HG03135 (cell line): ENCODE results near the gene MMAA.
"Not testable (repeated sequence)": the region's sequence is repeated elsewhere in the genome, so short reads cannot be mapped to it uniquely, and the experiment has no call there.

Experiments used
- ATAC-seq: cut with Tn5 transposase; IDR thresholded peaks from one replicate; pipeline ENCODE4 v1.9.1; 2021; ENCODE audit warnings: mild to moderate bottlenecking, moderate library complexity; ENCODE audit not compliant: unreplicated experiment

The MMAA gene

DNA sequence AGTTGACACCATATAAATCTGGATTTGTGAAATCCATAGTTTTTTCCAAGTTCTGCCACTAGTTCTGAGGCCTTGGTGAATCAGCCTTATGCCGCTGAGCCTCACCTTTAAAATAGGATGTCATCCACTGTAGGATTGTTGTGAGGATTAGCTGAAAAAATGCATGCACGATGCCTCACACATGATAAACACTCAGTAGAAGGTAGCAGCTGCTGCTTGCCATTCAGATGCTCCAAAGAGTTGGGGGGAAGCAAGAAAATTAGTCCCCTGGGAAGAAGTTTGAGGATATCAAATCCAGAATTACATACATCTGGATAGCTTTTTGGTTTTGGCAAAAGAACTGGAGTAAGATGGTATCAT is 7.4 kb downstream of the MMAA start:
- no peak for ATAC-seq

DNA sequence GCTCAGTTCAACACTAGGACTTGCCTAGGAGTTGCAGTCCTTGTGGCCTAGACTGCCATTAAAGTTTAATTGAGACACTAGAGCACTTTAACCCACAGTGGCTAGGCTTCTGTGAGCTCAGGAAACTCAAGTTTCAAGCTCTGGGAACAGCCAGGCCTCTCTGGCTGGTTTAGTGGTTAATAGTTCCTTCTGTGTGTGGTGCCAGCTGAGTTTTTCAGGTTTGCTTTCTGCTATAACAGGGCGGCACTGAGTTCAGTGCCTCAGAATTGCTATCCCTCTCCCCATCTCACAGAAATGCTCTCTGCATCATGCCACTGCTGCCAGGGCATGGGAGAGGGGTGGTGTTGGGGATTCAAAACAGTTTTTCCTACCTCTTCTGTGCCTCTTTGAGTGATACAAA is 15.9 kb downstream of the MMAA start:
- no peak for ATAC-seq

DNA sequence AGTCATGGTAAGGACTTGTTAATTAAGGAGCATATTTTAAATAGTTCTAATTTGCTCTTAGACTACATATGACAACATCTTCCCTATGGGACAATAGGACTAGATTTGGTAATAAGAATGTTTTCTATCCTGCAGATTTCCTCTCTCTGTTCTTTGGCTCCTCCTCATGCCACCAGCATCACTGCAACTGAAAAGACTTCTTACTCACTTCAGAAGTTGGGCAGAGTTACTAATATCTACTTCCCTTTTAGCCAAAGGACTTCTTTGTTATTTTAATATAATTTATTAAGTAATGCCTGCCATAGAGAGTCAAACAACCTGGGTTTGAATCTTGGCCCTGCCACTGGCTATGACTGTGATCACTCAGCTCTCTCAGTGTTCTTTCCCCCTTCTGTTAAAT is 16.4 kb downstream of the MMAA start:
- no peak for ATAC-seq

DNA sequence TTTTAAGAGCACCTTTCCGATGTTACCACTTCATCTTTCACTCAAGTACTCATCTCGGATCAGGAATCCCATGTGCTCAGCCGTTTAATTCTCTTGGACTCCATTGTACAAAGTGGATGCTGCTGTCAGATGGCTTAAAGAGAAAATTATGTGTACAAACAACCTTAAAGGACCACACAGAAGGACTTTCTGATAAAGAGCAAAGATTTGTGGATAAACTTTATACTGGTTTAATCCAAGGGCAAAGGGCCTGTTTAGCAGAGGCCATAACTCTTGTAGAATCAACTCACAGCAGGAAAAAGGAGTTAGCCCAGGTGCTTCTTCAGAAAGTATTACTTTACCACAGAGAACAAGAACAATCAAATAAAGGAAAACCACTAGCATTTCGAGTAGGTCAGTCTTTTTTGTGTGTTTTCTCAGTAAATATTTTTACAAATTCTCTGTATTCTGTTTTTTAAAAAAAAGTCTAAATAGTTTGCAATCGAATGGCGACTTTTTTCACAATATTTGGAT is 20.1 kb downstream of the MMAA start:
- ATAC-seq, result no peak

DNA sequence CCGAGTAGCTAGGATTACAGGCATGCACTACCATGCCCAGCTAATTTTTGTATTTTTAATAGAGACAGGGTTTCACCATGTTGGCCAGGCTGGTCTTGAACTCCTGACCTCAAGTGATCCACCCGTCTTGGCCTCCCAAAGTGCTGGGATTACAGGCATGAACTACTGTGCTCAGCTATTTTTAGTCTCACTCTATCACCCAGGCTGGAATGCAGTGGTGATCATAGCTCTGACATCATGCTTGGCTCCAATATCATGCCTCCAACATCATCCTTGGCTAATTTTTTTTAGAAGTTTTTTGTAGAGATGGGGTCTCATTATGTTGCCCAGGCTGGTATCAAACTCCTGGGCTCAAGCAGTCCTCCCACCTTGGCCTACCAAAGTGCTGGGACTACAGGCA is 21.1 kb downstream of the MMAA start:
- ATAC-seq, result not testable (repeated sequence)

DNA sequence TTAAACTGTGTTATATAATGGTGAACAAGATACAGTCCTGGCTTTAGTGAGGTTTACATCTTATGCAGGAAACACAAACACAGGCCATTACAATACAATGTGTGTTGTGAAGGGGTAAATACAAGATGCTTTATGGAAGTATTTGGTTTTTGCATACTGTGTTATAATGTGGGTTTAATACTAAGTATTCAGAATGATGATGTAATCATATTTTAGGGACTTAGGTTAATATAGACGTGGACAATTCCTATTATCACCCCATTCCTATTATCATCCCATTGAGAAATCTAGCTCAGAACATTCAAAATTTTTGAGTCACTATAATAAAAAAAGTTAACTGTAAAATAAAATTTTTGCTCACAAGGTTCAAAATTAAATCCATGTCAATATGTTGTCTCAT is 24.1 kb downstream of the MMAA start:
- no peak for ATAC-seq

DNA sequence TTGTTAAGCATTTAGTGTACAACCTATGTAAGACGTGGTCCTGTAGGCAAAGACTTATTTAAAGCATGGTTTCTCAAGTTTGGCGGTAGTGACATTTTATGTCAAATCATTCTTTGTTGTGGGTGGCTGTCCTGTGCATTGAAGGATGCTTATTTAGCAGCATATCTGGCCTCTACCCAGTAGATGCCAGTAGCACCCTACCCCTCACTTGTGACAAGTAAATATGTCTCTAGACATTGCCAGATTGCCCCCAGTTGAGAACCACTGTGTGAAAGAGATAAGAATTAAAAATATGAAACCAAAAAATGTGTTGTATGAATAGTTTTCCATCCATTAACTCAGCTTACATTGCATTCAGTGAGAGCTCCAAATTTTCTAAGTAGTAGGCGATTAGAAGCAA is 25.5 kb downstream of the MMAA start:
- no peak for ATAC-seq

DNA sequence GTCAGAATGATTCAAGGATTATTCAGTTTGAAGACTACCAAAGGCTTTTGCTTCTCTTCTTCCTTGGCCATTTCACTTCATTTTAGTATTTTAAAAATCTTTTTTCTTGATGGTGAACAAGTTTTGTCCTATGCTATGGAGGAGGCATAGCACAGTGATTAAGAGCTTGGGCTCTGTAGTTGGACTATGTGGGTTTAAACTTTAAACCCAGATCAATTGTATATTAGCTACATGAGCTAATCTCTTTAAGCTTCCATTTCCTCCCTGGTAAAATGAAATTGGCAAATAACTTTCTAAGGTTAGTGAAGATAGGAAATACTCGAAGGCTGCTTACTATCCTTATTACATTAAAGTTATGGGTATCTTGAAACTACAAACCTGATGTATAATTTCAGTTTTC is 37.0 kb downstream of the MMAA start:
- no peak for ATAC-seq

DNA sequence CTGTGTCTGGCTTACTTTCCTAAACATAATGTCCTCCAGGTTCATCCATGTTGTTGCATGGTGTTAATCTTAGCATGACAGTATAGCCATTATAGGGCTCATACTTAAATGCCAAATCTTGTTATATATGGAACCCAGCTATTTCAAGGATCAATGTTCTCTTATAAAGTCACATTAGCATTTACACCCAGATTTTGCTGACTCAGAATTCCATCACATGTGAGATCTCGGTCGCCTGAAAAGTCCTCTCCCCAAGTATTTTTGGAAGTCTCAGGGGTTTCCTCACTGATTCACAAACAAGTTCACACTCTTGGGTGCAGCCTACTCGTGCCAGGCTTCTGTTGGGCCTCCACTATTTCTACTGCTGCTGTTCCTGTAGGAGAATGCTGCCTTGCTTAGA is 40.9 kb downstream of the MMAA start:
- ATAC-seq, result no peak

DNA sequence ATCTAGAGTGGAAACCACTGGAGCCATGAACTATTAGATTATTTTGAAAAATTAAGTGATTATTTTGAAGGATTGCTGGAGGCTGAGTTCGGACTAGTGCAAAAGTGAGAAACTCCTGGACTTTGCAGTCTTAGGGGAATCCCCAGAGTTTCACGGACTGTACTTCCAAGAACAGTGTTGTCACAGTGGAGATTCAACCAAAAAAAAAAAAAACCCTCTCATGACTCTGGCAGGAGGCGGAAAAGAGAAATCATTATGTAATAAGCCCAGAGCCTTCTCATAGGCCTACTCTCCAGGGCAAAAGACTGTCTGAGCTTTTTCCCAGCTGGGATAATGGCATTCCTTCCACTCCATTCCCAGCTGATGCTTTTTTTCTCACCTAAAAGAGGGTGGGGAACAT is 44.0 kb downstream of the MMAA start:
- no peak for ATAC-seq

DNA sequence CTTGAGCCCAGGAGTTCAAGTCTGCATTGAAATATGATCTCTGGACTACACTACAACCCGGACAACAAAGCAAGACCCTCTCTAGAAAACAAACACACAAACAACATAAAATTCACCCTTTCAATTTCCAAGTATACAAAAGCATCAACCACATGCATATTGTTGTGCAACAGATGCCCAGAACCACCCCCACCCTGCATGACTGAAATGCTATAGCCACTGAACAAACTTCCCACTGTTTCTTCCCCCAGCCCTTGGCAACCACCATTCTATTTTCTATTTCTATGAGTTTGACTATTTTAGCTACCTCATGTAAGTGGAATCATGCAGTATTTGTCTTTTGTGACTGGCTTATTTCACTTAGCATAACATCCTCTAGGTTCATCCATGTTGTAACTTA is 46.6 kb downstream of the MMAA start:
- ATAC-seq, result no peak

DNA sequence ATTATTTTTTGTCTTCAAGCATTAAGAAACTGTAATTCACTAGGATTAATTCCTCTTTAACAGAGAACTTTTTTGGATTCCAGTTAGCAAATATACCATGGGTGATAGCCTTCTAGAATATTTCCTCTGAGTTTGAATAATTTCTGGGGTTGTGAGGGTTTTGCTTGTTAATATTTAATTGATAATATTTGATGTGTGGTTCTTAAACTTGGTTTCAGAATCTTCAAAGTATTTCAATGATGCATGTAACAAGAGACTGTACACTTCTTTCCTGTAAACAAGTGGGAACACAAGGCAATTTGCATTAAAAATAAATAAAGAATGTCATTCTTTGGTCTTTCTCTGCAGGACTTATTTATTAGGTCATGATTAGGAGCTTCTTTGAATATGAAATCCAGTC is 51.2 kb downstream of the MMAA start:
- no peak for ATAC-seq

DNA sequence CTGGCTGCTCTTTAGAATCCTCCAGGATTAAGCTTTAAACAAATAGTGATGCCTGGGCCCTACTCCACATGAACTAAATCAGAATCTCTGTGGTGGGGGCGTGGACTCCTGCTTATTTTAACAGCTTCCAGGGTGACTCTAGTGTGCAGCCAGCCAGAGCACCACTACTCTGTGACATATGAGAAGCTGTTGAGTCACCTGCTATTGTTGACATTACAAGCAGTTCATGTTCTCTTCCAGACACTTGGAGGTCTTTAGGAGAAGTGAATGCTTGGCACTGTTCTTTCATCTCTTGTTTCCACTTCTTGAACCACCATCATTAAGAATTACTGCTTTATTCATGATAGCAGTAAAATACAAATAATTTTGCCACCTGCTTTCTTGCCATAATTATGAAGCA is 60.3 kb downstream of the MMAA start:
- no peak for ATAC-seq

DNA sequence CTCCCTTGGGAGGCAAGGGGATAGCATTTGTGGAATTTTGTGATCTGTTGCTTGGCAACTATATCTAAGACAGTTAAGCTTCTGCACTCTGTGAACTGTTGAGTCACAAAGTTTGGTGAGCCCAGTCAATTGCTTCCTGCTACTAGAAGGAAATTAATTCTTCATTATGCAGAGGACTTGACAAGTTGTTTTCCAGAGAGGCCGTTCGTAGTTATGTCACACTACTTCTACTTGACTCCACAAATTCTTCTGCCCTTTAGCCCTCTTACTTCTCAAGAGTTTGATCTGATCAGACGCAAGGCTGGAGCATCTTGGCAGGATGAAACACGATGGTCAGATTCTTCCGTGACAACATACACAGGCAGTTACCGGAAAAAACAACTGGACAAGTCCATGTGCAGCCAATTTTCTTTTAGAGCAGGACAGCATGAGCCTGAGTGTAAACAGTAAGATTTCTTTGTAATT is 60.8 kb downstream of the MMAA start, which contains the start of gene C4orf51:
Gene C4orf51, plus strand, starts transcription at position 156 of the 465 bp plus-strand sequence. Its CDS starts 58 bp downstream, at position 214.
- ATAC-seq, result no peak

DNA sequence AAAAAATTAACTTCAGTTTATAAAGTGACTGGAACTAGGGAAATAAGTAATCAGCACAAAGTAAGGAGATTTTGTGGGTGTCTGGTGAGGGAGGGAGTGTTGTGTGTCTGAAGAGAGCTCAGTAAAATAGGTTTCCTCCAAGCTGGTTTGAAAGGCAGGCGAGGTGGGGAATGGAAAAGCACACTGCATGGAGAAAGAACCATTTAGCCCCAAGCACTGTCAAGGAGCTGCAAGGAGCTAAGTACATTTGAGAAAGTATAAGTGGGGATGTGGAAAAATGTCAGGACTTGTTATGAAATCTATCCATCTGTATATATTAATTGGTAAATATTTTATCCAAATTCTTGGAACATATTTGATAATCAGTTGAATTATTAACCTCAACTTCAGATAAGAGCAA is 61.7 kb downstream of the MMAA start:
- no peak for ATAC-seq

DNA sequence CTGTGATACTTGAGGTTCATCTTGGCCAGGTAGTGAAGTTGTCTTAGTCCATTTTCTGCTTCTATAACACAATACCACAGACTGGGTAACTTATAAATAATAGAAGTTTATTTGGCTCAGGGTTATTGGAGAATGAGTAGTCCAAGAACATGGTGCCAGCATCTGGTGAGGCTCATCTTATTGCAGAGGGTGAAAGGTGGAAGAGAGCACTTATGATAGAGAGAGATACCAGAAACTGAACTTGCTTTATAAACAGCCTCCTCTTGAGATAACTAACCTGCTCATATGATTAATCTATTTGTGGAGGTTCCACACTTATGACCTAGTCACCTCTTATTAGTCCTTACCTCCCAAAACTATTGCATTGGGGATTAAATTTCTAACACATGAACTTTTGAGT is 62.3 kb downstream of the MMAA start:
- ATAC-seq, result no peak

DNA sequence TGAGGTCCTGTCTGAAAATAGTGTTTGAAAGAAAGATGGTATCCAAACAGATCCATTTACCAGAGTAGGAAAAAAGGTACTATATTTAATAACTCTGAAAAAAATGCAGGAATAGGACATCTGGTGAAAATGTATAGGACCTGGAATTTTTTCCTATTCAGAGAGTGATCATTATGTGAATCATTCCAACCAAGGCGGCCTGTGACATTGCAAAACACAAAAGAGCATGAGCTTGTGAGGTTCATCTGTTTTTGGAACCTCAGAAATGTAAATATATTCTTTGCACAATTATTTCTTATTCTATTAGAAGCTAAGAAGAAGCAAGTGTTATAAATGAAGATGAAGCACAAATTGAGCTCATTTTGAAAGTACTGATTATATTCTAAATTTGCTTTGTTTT is 62.8 kb downstream of the MMAA start:
- no peak for ATAC-seq

DNA sequence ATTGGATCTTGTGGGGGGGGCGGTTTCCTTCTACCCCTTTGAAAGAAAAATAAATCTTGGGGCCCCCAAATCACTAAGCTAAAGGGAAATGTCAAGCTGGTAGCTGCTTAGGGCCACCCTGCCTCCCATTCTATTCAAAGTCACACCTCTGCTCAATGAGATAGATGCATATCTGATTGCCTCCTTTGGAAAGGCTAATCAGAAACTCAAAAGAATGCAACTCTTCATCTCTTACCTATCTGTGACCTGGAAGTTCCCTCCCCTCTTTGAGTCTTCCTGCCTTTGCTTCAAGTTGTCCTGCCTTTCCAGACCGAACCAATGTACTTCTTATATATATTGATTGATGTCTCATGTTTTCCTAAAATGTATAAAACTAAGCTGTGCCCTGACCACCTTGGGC is 67.8 kb downstream of the MMAA start:
- ATAC-seq, result no peak

DNA sequence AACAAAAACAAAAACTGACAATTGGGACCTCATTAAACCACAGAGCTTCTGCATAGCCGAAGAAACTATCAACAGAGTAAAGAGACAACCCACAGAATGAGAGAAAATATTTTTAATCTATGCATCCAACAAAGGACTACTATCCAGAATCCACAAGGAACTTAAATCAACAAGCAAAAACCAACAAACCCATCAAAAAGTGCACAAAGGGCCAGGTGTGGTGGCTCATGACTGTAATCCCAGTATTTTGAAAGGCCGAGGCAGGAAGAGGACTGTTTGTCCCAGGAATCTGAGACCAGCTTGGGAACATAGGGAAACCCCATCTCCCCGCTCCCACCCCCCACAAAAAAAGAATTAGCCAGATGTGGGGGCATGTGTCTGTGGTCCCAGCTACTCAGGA is 71.4 kb downstream of the MMAA start:
- ATAC-seq, result no peak

DNA sequence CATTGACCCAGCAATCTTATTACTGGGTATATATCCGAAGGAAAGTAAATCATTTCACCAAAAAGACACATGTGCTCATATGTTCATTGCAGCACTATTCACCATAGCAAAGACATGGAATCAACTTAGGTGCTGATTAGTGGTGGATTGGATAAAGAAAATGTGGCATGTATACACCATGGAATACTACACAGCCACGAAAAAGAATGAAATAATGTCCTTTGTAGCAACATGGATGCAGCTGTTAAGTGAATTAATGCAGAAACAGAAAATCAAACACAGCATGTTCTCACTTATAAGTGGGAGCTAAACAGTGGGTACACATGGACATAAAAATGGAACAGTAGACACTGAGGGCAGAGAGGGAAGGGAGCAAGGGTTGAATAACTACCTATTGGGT is 72.2 kb downstream of the MMAA start:
- not testable (repeated sequence) for ATAC-seq

DNA sequence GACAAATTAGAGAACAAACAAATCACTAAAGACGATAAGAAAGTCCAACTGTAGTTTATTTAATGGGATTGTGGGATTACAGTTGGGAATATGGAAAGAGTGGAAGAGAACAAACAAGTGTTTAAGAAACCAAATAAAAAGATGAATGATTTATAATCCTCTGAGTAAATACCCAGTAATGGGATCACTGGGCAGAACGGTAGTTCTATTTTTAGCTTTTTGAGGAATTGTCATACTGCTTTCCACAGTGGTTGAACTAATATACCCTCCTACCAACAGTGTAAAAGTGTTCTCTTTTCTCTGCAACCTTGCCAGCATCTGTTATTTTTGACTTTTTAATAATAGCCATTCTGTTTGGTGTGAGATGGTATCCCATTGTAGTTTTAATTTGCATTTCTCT is 75.7 kb downstream of the MMAA start:
- no peak for ATAC-seq

DNA sequence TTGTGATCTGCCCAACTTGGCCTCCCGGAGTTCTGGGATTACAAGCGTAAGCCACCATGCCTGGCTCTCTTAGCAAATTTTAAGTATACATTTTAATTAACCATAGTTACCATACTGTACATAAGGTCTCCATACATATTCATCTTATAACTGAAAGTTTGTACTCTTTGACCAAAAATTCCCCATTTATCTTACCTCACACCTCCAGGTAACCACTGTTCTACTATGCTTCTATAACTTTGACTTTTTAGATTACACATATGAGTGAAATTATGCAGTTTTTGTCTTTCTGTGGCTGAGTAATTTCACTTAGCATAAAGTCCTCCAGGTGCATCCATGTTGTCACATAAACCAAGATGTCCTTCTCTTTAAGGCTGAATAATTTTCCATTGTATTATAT is 78.1 kb downstream of the MMAA start:
- no peak for ATAC-seq

DNA sequence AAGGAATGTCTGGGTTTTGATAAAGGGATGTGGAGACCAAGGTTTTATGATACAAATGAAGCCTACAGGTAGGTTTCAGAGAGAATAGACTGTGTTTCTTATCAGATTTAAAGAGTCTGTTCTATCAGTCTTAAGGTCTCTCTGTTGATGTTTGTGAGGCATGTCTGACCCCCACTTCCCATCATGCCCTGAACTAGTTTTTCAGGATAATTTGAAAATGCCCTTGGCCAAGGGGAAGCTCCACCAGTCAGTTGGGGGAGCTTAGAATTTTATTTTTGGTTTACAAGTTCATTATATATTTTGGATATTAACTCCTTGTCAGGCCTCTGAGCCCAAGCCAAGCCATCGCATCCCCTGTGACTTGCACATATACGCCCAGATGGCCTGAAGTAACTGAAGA is 79.3 kb downstream of the MMAA start:
- ATAC-seq, result no peak
